NCI-H345 treated with DMSO at 0.1 percent for 48 hours (cell line): ENCODE results near the gene ZNF750.

ENCODE experiments used
- DNase-seq: peaks from one replicate; lab custom pipeline; 2025; ENCODE audit not compliant: unreplicated experiment; lab: John Stamatoyannopoulos, UW

Gene ZNF750

DNA sequence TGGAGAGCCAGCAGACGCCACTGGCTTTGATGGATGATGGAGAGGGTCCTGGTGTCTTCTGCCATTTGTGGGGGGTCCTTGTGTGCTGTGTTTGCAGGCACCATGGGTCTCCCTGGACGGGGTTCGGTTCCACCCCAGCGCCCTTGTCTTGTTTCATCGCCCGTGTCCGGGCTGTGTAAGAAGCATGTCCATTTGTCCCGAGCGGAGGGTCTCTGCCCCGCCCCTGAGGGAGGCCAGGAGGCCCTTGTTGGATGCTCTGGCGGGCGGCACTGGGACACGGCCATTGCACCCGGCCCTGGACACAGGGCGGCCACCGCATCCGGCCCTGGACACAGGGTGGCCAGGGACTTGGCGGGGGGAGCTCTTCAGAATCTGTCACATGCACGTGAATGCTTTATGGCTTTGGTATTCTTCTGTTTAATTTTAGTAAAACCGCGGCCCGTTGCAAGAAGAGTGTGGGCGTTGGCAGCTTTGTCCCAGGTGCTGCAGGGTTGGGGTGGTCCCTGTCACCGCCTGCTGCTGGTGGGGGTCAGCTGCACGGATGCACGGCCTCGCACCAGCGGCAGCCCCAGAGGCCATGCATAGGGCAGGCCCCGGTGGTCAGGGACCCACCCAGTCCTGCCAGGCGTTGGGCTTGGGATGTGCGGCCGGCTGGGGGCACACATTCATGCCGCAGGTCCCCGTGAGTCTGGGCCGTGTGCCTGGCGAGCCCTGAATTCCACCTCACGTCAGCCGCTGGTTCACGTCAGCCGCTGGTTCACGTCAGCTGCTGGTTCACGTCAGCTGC lies 21.0 kb upstream of the ZNF750 start:
- DNase-seq, result no peak

DNA sequence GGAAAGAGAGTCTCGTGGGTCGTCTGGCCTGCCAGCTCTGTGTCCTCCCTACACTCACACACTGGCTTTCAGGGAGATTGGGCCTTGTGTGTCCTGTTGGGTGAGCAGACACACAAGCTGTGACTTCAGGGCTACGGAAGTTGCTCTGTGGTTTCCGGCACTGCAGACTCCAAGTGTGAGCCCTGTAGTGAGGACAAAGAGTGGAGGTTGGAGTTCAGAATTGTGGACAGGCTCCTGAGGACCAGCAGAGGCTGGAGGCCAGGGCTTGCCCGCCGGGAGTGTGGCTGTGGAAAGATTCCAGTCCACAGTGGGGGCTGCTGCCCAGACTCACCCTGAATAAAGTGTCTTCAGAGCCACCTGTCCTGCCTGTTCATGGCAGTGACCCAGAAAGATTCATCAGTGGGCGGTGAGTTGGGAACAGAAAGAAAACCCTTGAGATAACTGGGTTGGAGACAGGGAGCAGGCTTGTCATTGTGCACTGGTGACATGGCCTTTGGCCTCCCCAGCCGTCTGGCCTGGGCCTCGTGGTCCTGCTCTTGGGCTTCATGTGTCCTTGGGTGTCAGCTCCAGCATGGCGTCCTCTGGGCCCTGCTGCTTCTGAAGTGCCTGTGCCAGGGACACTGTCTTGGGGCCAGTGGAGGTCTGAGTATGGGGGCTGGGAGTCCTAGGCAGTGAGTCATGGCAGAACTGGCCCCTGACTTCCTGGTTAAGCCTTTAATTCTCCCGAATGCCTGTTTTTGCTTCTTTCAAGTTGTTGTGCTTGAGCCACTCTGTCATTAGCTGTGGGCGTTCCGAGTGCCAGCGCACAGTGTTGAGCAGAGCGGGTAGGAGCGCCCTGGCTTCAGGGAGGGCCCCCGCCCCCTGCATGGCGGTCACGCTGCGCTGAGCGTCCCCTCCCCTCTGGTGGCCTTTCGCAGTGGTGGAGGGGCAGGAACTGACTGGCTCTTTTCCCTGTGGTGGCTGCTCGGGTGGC lies 19.9 kb upstream of the ZNF750 start:
- no peak for DNase-seq

GRCh38 chr17:82858376-82859126 lies 18.7 kb upstream of the ZNF750 start:
- no peak for DNase-seq

GRCh38 chr17:82856361-82856760 lies 16.5 kb upstream of the ZNF750 start:
- no peak for DNase-seq

- no peak for DNase-seq
Observed at GRCh38 chr17:82854226-82854625, 14.4 kb upstream of the ZNF750 start.

DNA sequence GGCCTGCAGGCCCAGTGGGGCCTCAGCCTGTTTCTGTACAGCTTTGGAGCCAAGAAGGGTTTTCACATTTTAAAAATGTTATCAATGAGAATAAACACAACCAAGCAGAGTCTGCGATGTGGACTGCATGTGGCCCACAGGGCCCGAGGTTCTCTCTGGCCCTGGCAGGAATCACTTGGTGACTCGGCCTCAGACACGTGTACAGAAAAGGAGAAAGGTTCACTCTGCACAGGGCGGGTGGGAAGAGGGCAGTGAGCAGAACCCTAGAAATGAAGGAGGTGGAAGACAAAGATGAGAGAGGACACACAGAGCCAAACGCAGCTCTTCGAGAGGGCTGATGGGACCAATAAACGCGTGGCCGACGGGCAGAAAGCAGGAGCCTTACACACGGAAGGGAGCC lies 11.6 kb upstream of the ZNF750 start:
- DNase-seq, result no peak

DNA sequence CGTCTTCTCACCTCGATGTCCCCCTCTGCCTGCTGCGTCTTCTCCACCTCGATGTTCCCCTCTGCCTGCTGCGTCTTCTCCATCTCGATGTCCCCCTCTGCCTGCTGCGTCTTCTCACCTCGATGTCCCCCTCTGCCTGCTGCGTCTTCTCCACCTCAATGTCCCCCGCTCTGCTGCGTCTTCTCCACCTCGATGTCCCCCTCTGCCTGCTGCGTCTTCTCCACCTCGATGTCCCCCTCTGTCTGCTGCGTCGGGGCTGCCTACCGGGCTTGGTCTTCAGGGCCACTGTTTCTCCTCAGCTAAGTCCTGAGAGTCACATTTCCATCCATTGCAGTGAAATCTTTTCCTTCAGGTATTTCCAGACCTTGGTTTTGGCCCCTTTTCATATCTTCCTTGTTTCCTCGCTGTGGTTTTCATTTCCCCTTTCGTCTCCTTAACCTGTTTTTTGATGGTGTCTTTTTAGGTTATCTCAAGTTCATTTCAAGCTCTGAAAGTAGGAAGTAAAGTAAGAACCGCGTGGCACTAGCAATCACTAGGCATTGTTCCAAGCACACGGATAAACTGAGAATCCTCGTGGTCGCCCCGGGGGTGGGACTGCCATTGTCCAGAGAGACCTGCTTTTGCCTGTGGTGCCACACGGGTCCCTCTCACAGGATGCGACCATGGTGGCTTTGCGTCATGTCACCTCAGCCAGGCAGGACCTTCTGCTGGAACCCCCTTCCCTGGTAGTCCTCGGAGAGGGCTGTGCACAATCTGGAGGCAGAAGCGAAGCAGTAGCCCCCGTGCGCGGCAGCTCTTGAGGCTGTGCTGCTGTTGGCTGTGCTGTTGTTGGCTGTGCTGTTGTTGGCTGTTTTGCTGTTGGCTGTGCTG lies 9.5 kb upstream of the ZNF750 start:
- DNase-seq, result no peak

GRCh38 chr17:82848022-82848592 lies 8.3 kb upstream of the ZNF750 start:
- no peak for DNase-seq

DNA sequence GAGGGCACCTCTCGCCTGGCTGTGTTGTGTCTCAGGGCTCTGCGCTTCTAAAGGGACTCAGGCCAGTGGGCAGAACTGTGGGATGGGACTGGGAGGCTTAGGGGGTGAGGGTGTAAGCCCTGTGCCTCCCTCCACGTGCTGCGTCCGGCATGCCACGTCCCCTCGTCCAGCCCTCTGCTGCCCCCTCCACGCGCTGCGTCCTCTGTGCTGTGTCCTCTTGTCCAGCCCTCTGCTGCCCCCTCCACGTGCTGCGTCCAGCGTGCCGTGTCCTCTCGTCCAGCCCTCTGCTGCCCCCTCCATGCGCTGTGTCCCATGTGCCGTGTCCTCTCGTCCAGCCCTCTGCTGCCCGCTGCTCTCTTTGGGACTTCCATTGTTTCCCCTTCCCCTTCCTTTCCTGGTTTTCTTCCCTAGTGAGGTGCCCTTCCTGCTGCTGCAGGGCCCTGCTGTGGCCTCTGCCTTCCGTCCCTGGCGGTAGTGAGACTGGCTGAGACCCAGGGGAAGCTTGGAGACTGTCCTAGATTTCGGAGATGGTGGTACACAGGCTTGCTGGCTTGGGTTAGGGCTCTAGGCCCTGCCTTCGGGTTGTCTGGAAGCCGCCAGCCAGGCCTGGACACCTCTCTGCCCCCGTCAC lies 6.4 kb upstream of the ZNF750 start:
- no peak for DNase-seq

GRCh38 chr17:82845163-82845807 lies 5.5 kb upstream of the ZNF750 start:
- DNase-seq, result no peak

- peak; percentile 68 for DNase-seq
Observed at GRCh38 chr17:82844796-82845162, 5.0 kb upstream of the ZNF750 start.

GRCh38 chr17:82843904-82844680 lies 4.3 kb upstream of the ZNF750 start:
- no peak for DNase-seq

DNA sequence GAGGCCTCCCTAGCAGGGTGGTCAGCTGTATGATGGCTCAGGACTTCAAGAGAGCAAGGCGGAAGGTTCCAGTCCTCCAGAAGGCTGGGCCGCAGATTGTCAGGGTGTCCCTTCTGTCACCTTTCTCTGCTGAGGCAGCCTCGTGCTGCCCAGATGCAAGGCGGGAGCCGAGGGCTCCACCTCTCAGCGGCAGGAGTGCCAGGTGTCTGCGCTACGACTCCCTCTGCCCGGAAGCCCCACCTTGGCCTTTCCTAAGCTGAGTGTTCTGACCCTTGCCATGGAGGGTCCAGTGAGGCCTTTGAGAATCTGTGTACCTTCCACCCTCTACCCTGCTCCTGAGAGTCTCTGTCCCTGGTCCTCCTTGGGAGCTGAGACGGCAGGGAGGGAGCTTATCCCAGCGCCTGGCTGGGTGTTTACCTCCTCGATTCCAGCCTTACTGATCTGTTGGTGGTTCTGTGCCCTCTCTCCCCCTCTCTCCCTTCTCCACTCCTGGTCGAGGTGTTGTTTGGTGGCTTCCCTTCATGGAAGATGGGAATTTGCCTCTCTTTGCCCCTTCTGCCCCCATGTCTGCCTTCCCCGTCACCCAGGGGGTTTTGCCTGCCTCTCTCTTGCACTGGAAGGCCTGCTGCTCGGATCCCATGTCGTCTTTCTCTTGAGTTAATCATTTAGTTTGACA lies 2.2 kb upstream of the ZNF750 start:
- DNase-seq, result no peak

- DNase-seq, result peak; percentile 71
Observed at GRCh38 chr17:82840431-82840831, 609 bp upstream of the ZNF750 start.

GRCh38 chr17:82838386-82839063 lies 1.3 kb downstream of the ZNF750 start:
- peak; percentile 63 for DNase-seq

GRCh38 chr17:82837586-82838320 lies 2.1 kb downstream of the ZNF750 start:
- DNase-seq, result peak; percentile 71
